Liver (tissue), 3 donors: Measurements from ENCODE around the gene GABRR1.

Source experiments
- ATF3 ChIP-seq: IDR thresholded peaks from 2 replicates; pipeline ENCODE4 v1.6.1; 2016; ENCODE audit warnings: antibody characterized with exemption
- CTCF ChIP-seq: fragments of 150-350 bp; IDR thresholded peaks from 2 replicates; pipeline ENCODE4 v1.5.1; 2017; ENCODE audit warnings: improper control_type of control experiment, low read depth, low read length; ENCODE audit not compliant: missing input control
- HNF4A ChIP-seq, 2 donors: conservative IDR thresholded peaks; 2 replicates each; pipeline ENCODE4 v1.6.1; 2016; ENCODE audit warnings: antibody characterized with exemption in 2 of 2, mild to moderate bottlenecking in 2 of 2
- HNF4G ChIP-seq: IDR thresholded peaks from 2 replicates; pipeline ENCODE4 v1.6.1; 2016; ENCODE audit warnings: antibody characterized with exemption
- JUND ChIP-seq, 2 donors: IDR thresholded peaks; 2 replicates each; pipeline ENCODE4 v1.6.1; 2016; ENCODE audit warnings: antibody characterized with exemption in 2 of 2
- SP1 ChIP-seq: IDR thresholded peaks from 2 replicates; pipeline ENCODE4 v1.6.1; 2018; ENCODE audit warnings: antibody characterized with exemption, mild to moderate bottlenecking
- TF ChIP-seq, protein P1 (sequence below): IDR thresholded peaks from 2 replicates; pipeline ENCODE4 v1.6.1; 2016; ENCODE audit warnings: antibody characterized with exemption, mild to moderate bottlenecking
- TF ChIP-seq, protein P2 (sequence below): IDR thresholded peaks from 2 replicates; pipeline ENCODE4 v1.6.1; 2016; ENCODE audit warnings: antibody characterized with exemption
- donor health status: healthy.
- donor health status: healthy.

GRCh38 chr6:89186762-89187161 is 30.4 kb downstream of the GABRR1 start:
- TF ChIP-seq SP1 = no peak
- no peak for TF ChIP-seq JUND (IDR thresholded peaks at IDR 0.05)
- TF ChIP-seq CTCF = no peak
- no peak for TF ChIP-seq HNF4A (conservative IDR thresholded peaks at IDR 0.05)
- no peak for TF ChIP-seq HNF4G
- TF ChIP-seq, protein P1, sequence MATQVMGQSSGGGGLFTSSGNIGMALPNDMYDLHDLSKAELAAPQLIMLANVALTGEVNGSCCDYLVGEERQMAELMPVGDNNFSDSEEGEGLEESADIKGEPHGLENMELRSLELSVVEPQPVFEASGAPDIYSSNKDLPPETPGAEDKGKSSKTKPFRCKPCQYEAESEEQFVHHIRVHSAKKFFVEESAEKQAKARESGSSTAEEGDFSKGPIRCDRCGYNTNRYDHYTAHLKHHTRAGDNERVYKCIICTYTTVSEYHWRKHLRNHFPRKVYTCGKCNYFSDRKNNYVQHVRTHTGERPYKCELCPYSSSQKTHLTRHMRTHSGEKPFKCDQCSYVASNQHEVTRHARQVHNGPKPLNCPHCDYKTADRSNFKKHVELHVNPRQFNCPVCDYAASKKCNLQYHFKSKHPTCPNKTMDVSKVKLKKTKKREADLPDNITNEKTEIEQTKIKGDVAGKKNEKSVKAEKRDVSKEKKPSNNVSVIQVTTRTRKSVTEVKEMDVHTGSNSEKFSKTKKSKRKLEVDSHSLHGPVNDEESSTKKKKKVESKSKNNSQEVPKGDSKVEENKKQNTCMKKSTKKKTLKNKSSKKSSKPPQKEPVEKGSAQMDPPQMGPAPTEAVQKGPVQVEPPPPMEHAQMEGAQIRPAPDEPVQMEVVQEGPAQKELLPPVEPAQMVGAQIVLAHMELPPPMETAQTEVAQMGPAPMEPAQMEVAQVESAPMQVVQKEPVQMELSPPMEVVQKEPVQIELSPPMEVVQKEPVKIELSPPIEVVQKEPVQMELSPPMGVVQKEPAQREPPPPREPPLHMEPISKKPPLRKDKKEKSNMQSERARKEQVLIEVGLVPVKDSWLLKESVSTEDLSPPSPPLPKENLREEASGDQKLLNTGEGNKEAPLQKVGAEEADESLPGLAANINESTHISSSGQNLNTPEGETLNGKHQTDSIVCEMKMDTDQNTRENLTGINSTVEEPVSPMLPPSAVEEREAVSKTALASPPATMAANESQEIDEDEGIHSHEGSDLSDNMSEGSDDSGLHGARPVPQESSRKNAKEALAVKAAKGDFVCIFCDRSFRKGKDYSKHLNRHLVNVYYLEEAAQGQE = no peak
- no peak for TF ChIP-seq ATF3
- TF ChIP-seq, protein P2, sequence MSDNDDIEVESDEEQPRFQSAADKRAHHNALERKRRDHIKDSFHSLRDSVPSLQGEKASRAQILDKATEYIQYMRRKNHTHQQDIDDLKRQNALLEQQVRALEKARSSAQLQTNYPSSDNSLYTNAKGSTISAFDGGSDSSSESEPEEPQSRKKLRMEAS = no peak
